ENCODE data around the gene ZNF414. TPM values are rescaled to one million over a fixed set of nuclear protein-coding genes. Genes with fewer than 3 reads are reported as not detected.

ZNF414 gene
- total and polyA plus RNA-seq, 11 donors = 5.6 to 26.6 (median 14.8) TPM

- H3K27me3 ChIP-seq = no peaks in the 10 kb centered on the region
- WGBS, 4 donors = 46 to 60% (median 59%) methylated on average over 16 to 19 of the region's 19 CpGs
- H3K36me3 ChIP-seq = peaks cover 0 to 18% (median 4%) of the 10 kb centered on the region in 9 donors
- TF ChIP-seq CTCF (IDR thresholded peaks at IDR 0.05) = no peak
- TF ChIP-seq POLR2A (IDR thresholded peaks at IDR 0.05) = no peak
- intact Hi-C loops (cut with DNase I) = loop anchor here in 3 of 10 donors (5.0 kb wide), 2 partner anchors 66 to 101 kb away; partner anchors contain the start of gene MARCHF2 (in 2 of the 3)
- DNase-seq (peak in 1 of 5 donors; percentile 41), ATAC-seq (no peak)
- peak overlapping the region; percentile 95 to 100 (median 99) for H3K27ac ChIP-seq
- peak overlapping the region; percentile 19 to 94 (median 86) for H3K4me3 ChIP-seq
- H3K9me3 ChIP-seq = no peaks in the 10 kb centered on the region
- H3K4me1 ChIP-seq = peaks cover 8 to 56% (median 17%) of the 10 kb centered on the region in 12 donors
Observed at GRCh38 chr19:8513036-8513686, 806 bp downstream of the ZNF414 start.

GRCh38 chr19:8512115-8512967 is 1.6 kb downstream of the ZNF414 start:
- ATAC-seq = no peak
- peak in 1 of 5 donors; percentile 39 for DNase-seq

GRCh38 chr19:8511573-8512101 is 2.3 kb downstream of the ZNF414 start:
- H3K27ac ChIP-seq = no peak overlapping the region
- DNase-seq = no peak
- TF ChIP-seq POLR2A (IDR thresholded peaks at IDR 0.05) = no peak
- no peak for TF ChIP-seq CTCF (IDR thresholded peaks at IDR 0.05)
- no peak for ATAC-seq
- H3K9me3 ChIP-seq = no peaks in the 10 kb centered on the region
- H3K36me3 ChIP-seq = peaks cover 0 to 18% (median 4%) of the 10 kb centered on the region in 9 donors
- no peaks in the 10 kb centered on the region for H3K27me3 ChIP-seq
- peaks cover 4 to 44% (median 17%) of the 10 kb centered on the region in 12 donors for H3K4me1 ChIP-seq
- intact Hi-C loops (cut with DNase I) = loop anchor here in 3 of 10 donors (5.0 kb wide), 2 partner anchors 64 to 99 kb away; partner anchors contain the start of gene MARCHF2 (in 2 of the 3)
- WGBS, 4 donors = 68 to 83% (median 72%) methylated on average over 29 to 45 of the region's 45 CpGs
- no peak overlapping the region for H3K4me3 ChIP-seq

More at GRCh38 chr19:8512115-8512967, 1.6 kb downstream of the ZNF414 start:
- TF ChIP-seq CTCF (IDR thresholded peaks at IDR 0.05) = no peak
- no peak for TF ChIP-seq POLR2A (IDR thresholded peaks at IDR 0.05)
- H3K4me3 ChIP-seq = peak overlapping the region in 1 of 12 donors; percentile 88
- no peaks in the 10 kb centered on the region for H3K9me3 ChIP-seq
- peak overlapping the region in 6 of 12 donors; percentile 97 to 100 (median 98) for H3K27ac ChIP-seq
- intact Hi-C loops (cut with DNase I) = loop anchor here in 3 of 10 donors (5.0 kb wide), 2 partner anchors 65 to 100 kb away; partner anchors contain the start of gene MARCHF2 (in 2 of the 3)
- 78 to 83% (median 80%) methylated on average over 15 to 22 of the region's 22 CpGs for WGBS, 4 donors
- no peaks in the 10 kb centered on the region for H3K27me3 ChIP-seq
- H3K36me3 ChIP-seq = peaks cover 0 to 18% (median 4%) of the 10 kb centered on the region in 9 donors
- H3K4me1 ChIP-seq = peaks cover 4 to 48% (median 17%) of the 10 kb centered on the region in 12 donors

All from heart left ventricle (tissue), 16 donors.